RWPE2 (cell line): ENCODE results near the gene CCR5AS.

Experiments used
- ATAC-seq: fragments of 200-7000 bp; cut with Tn5 transposase; 3 replicates; pipeline ENCODE4 v1.9.1; 2021; ENCODE audit warnings: low read depth
- DNase-seq: peaks from one replicate; pipeline ENCODE4 v3.0.0-alpha.2; 2020; ENCODE audit warnings: low spot score
- H3K27ac ChIP-seq: fragments of 450-650 bp; 2 replicates; pipeline ENCODE4 v1.5.1; 2017; ENCODE audit warnings: mild to moderate bottlenecking; ENCODE audit not compliant: poor library complexity, severe bottlenecking
- H3K27me3 ChIP-seq: fragments of 250-450 bp; sonication (Bioruptor Pico); 2 replicates; pipeline ENCODE4 v1.5.1; 2021; ENCODE audit warnings: mild to moderate bottlenecking, moderate library complexity; ENCODE audit not compliant: insufficient read depth, poor library complexity, severe bottlenecking
- H3K36me3 ChIP-seq: fragments of 250-450 bp; sonication (Bioruptor Pico); 2 replicates; pipeline ENCODE4 v1.5.1; 2020; ENCODE audit warnings: low read depth, mild to moderate bottlenecking, moderate library complexity
- H3K4me1 ChIP-seq: fragments of 250-450 bp; sonication (Bioruptor Pico); 2 replicates; pipeline ENCODE4 v1.5.1; 2021; ENCODE audit warnings: mild to moderate bottlenecking, moderate library complexity; ENCODE audit not compliant: insufficient read depth, poor library complexity, severe bottlenecking
- H3K4me3 ChIP-seq: fragments of 250-450 bp; sonication (Bioruptor Pico); 2 replicates; pipeline ENCODE4 v1.5.1; 2021; ENCODE audit warnings: mild to moderate bottlenecking, moderate library complexity; ENCODE audit not compliant: severe bottlenecking
- H3K9me3 ChIP-seq: fragments of 250-450 bp; sonication (Bioruptor Pico); 2 replicates; pipeline ENCODE4 v1.5.1; 2021; ENCODE audit warnings: mild to moderate bottlenecking, moderate library complexity; ENCODE audit not compliant: severe bottlenecking
- TF ChIP-seq, protein P1 (sequence below): fragments of 450-650 bp; IDR thresholded peaks from one replicate; pipeline ENCODE4 v1.5.1; 2017; ENCODE audit warnings: mild to moderate bottlenecking, moderate library complexity; ENCODE audit not compliant: poor library complexity, severe bottlenecking

Gene CCR5AS

DNA sequence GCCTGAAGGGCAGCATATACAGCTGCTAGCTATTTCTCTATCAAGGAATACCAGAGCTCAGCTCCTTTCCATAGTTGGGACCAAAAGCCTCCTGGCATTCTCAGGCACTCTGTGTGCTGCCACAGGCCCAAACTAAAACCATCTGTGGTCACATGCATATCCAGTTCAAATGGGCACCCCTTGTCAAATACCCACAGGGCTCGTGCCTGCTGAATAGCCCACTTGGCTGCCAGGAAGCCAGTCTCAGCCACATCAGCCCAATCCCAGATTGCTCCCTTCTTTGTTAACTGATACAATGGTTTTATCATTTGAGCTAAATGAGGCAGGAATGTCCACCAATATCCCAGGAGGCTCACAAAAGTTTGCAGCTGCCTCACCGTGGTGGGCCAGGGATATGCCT is 14.1 kb upstream of the CCR5AS start:
- Histone ChIP-seq H3K36me3 (no peaks in the 10 kb centered on the region), H3K27ac (no peak overlapping the region), H3K9me3 (no peaks in the 10 kb centered on the region), H3K4me1 (peaks cover 13% of the 10 kb centered on the region), H3K4me3 (no peak overlapping the region), H3K27me3 (no peaks in the 10 kb centered on the region)
- no peak for ATAC-seq
- TF ChIP-seq, protein P1, sequence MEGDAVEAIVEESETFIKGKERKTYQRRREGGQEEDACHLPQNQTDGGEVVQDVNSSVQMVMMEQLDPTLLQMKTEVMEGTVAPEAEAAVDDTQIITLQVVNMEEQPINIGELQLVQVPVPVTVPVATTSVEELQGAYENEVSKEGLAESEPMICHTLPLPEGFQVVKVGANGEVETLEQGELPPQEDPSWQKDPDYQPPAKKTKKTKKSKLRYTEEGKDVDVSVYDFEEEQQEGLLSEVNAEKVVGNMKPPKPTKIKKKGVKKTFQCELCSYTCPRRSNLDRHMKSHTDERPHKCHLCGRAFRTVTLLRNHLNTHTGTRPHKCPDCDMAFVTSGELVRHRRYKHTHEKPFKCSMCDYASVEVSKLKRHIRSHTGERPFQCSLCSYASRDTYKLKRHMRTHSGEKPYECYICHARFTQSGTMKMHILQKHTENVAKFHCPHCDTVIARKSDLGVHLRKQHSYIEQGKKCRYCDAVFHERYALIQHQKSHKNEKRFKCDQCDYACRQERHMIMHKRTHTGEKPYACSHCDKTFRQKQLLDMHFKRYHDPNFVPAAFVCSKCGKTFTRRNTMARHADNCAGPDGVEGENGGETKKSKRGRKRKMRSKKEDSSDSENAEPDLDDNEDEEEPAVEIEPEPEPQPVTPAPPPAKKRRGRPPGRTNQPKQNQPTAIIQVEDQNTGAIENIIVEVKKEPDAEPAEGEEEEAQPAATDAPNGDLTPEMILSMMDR, result no peak
- no peak for DNase-seq

DNA sequence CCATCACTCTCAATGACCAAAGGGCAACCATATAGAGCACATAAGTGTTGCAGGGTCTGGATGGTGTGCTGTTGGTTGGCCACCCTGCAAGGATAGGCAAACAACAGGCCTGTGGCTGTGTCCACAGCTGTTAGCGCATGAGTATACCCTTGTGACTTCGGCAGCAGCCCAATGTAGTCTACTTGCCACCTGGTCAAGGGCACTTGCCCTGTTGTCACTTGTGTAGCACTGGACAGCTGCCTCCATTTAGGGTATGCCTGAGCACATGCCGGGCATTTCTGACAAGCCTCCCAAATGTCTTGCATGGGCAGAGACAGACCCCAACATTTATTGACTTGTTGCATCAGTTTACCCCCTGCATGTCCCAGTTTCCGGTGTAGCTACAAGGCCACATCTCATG is 12.9 kb upstream of the CCR5AS start:
- H3K27ac ChIP-seq, result no peak overlapping the region
- H3K4me3 ChIP-seq, result no peak overlapping the region
- peaks cover 13% of the 10 kb centered on the region for H3K4me1 ChIP-seq
- no peaks in the 10 kb centered on the region for H3K36me3 ChIP-seq
- TF ChIP-seq, protein P1, result no peak
- no peaks in the 10 kb centered on the region for H3K27me3 ChIP-seq
- ATAC-seq (no peak), DNase-seq (no peak)
- H3K9me3 ChIP-seq, result no peaks in the 10 kb centered on the region

DNA sequence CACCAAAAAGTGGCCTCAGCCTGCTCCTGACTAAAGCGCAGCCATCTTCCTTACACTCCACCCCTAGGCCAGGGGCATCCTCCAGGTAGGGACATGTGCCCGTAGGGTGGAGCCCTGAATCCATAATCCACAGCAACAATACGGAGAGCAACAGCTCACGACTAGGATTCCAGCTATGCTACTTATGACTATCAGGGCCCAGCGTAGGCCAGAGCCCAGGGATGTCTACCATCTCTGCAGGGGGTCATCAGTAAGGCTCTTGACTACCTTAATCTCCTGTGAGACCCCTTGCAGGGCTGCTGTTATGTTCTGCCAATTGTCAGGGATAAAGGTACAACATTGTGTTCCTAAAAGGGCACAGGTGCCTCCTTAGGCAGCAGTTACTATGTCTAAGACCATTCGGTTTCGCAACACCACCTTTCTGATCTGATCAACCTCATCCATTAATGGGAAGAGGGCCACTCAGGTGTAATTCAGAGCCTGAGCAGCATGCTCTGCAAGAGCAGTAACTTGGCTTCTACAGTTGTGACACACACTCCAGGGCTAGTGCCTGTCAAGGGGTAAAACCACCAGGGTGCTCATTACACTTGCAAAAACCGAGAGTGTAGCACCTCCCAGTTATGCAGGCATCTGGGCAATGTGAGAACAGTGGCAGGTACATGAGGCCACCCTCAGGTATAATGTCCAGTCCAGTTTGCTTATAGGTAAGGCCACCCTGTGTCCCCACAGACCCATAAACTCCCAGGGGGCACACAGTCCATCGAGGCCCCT is 11.2 kb upstream of the CCR5AS start:
- H3K4me1 ChIP-seq, result peaks cover 4% of the 10 kb centered on the region
- no peak for ATAC-seq
- H3K27ac ChIP-seq, result no peak overlapping the region
- H3K27me3 ChIP-seq, result no peaks in the 10 kb centered on the region
- TF ChIP-seq, protein P1, result no peak
- DNase-seq, result no peak
- H3K36me3 ChIP-seq, result no peaks in the 10 kb centered on the region
- H3K9me3 ChIP-seq, result no peaks in the 10 kb centered on the region
- H3K4me3 ChIP-seq, result no peak overlapping the region

DNA sequence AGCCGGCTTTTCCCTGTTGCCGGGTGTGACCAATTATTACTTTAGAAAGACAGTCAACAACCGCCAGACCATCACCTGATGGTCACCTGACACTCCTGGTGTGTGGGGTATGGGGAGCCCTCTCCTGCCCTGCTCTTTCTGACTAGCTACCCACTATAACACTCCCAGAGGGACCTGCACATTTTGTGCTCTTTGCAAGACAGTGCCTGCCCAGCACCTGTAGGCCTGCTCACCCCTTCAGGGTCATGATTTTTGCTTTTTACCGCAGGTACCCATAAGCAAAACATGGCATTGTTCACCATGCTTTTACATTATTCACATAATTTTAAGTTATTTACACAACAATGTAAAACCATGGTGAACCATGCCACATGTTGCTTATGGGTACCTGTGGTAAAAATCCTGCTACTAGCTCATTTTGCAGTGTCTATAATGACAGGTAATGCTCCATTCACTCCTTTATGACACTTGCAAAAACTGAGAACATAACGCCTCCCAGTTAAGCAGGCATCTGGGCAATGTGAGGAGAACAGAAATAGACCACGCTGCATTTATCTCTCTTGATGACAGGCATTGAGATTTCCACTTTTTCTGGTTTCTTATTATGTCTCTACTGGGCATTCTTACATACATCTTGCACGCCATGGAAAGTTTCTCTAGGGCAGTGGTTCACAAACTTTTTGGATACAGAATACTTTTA is 10.1 kb upstream of the CCR5AS start:
- Histone ChIP-seq H3K27ac (no peak overlapping the region), H3K9me3 (no peaks in the 10 kb centered on the region), H3K4me1 (peaks cover 6% of the 10 kb centered on the region), H3K4me3 (no peak overlapping the region), H3K27me3 (no peaks in the 10 kb centered on the region), H3K36me3 (no peaks in the 10 kb centered on the region)
- ATAC-seq, result no peak
- TF ChIP-seq, protein P1, result no peak
- DNase-seq, result no peak
